ENCODE data around the gene PTS. TPM values are rescaled to one million over a fixed set of nuclear protein-coding genes. Genes with fewer than 3 reads are reported as not detected.

The PTS gene
- total and polyA plus RNA-seq, 7 donors, result 17.2 to 86.5 (median 38.5) TPM

DNA sequence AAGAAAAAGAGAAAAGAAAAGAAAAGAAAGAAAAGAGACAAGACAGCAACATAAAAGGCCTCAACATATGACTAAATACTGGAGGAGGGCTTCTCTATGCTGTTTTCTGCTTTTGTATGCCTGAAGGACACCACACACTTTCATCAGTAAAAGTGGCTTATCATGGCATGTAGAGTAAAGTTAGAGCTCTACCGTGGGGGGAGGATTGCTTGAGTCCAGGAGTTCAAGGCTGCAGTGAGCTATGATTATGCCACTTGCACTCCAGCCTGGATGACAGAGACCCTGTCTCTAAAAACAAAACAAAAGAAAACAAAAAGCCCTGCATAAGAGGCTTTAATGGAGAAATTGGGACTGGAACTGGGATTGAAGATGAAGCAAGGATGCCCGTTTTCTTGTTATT lies 5.7 kb downstream of the PTS start:
- DNase-seq, result no peak
- H3K4me3 ChIP-seq, result no peak overlapping the region
- peaks cover 5 to 84% (median 11%) of the 10 kb centered on the region in 4 donors for H3K36me3 ChIP-seq
- no peaks in the 10 kb centered on the region for H3K27me3 ChIP-seq
- intact Hi-C loops (cut with DNase I), result no loop called here
- peaks cover 0 to 19% (median 9%) of the 10 kb centered on the region in 4 donors for H3K4me1 ChIP-seq
- no peaks in the 10 kb centered on the region for H3K9me3 ChIP-seq
- H3K27ac ChIP-seq, result no peak overlapping the region
- TF ChIP-seq, protein P1, sequence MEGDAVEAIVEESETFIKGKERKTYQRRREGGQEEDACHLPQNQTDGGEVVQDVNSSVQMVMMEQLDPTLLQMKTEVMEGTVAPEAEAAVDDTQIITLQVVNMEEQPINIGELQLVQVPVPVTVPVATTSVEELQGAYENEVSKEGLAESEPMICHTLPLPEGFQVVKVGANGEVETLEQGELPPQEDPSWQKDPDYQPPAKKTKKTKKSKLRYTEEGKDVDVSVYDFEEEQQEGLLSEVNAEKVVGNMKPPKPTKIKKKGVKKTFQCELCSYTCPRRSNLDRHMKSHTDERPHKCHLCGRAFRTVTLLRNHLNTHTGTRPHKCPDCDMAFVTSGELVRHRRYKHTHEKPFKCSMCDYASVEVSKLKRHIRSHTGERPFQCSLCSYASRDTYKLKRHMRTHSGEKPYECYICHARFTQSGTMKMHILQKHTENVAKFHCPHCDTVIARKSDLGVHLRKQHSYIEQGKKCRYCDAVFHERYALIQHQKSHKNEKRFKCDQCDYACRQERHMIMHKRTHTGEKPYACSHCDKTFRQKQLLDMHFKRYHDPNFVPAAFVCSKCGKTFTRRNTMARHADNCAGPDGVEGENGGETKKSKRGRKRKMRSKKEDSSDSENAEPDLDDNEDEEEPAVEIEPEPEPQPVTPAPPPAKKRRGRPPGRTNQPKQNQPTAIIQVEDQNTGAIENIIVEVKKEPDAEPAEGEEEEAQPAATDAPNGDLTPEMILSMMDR (IDR thresholded peaks at IDR 0.05), result no peak
- no peak for TF ChIP-seq POLR2AphosphoS5 (IDR thresholded peaks at IDR 0.05)
- TF ChIP-seq POLR2A (IDR thresholded peaks at IDR 0.05), result no peak
- TF ChIP-seq EP300 (IDR thresholded peaks at IDR 0.05), result no peak
- WGBS, 2 donors, result 54 to 86% methylated on average over 2 of the region's 2 CpGs

DNA sequence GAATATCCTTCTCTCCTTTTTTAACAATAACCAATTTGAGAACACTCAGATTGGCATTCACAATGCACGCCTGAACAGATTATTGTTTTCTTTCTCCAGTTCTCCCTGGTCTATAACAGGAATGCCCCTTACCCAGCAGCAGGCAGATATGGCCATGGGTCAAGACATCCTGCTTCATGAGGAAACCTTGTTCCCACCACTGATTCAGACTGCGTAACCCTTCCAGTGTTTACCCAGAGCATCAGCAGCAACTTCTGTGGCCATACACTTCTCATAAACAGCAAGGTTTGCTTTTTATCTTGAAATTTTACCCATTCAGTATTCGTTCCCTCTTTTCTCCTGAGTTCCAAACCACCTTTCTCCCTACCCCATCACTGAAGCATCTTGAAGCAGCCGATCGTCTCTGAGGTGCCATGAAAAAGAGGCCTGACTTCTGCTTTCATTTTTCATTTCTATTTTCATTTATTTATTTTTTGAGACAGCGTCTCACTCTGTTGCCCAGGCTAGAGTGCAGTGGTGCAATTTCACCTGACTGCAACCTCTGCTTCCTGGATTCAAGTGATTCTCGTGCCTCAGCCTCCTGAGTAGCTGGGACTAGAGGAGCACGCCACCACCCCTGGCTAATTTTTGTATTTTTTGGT lies 9.6 kb downstream of the PTS start:
- Histone ChIP-seq H3K27ac (no peak overlapping the region), H3K27me3 (no peaks in the 10 kb centered on the region), H3K4me3 (no peak overlapping the region), H3K9me3 (no peaks in the 10 kb centered on the region), H3K36me3 (peaks cover 0 to 86% (median 11%) of the 10 kb centered on the region in 4 donors), H3K4me1 (peaks cover 0 to 9% (median 3%) of the 10 kb centered on the region in 4 donors)
- no peak for DNase-seq
- intact Hi-C loops (cut with DNase I), result no loop called here
- TF ChIP-seq, protein P1 (IDR thresholded peaks at IDR 0.05), result no peak
- TF ChIP-seq POLR2AphosphoS5 (IDR thresholded peaks at IDR 0.05) (no peak), EP300 (IDR thresholded peaks at IDR 0.05) (no peak), POLR2A (IDR thresholded peaks at IDR 0.05) (no peak)
- 82 to 95% methylated on average over 8 of the region's 8 CpGs for WGBS, 2 donors

DNA sequence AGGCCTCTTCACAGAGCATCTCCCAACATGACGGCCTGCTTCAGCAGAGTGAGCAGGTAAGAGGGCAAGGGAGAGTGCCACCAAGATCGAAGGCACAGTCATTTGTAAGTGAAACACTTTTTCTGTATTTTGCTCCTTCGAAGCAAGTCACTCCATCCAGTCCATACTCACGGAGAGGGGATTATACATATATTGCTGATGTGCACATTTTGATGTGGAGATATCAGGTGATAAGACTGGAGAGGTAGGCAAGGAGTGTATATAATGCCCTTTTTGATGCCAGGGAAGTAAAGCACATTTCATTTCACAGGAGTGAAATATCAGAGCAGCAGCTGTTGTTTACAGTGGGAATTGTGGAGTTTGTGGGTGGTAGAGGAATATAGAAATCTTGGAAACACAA lies 11.2 kb downstream of the PTS start:
- 94 to 96% methylated on average over 4 of the region's 4 CpGs for WGBS, 2 donors
- intact Hi-C loops (cut with DNase I), result no loop called here

DNA sequence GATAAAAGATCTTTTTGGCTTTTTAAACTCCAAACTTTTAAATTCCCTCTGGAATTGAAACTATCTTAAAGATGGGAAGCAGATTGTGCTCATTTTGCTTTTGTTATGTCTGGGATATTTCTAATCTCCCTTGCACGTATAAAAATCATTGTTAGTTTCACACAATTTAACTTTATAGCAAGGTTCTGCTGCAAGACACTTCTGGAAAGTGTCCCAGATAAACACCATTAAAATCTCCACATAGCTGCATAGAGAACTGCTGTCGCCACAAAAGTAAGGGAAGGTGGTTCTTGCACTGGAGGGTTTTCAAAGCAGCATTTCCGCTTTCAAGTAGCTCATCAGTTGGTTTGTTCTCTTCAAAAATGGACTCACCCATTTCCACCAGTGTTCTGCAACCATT lies 11.8 kb downstream of the PTS start:
- Histone ChIP-seq H3K36me3 (peaks cover 0 to 64% (median 9%) of the 10 kb centered on the region in 4 donors), H3K9me3 (no peaks in the 10 kb centered on the region), H3K27me3 (no peaks in the 10 kb centered on the region), H3K4me3 (no peak overlapping the region), H3K27ac (peak overlapping the region in 1 of 4 donors; percentile 0), H3K4me1 (peaks cover 0 to 9% (median 5%) of the 10 kb centered on the region in 4 donors)
- DNase-seq, result no peak
- WGBS, 2 donors, result 35 to 70% methylated on average over 3 of the region's 3 CpGs
- intact Hi-C loops (cut with DNase I), result no loop called here
- no peak for TF ChIP-seq EP300 (IDR thresholded peaks at IDR 0.05)
- TF ChIP-seq POLR2AphosphoS5 (IDR thresholded peaks at IDR 0.05), result peak in 1 of 4 donors; percentile 13
- no peak for TF ChIP-seq POLR2A (IDR thresholded peaks at IDR 0.05)
- TF ChIP-seq, protein P1 (IDR thresholded peaks at IDR 0.05), result no peak

More for the DNA sequence above, 11.2 kb downstream of the PTS start:
- Histone ChIP-seq H3K4me1 (peaks cover 0 to 9% (median 5%) of the 10 kb centered on the region in 4 donors), H3K36me3 (peaks cover 0 to 70% (median 9%) of the 10 kb centered on the region in 4 donors), H3K27me3 (no peaks in the 10 kb centered on the region), H3K4me3 (no peak overlapping the region), H3K9me3 (no peaks in the 10 kb centered on the region), H3K27ac (peak overlapping the region in 1 of 4 donors; percentile 0)
- TF ChIP-seq POLR2AphosphoS5 (IDR thresholded peaks at IDR 0.05) (no peak), POLR2A (IDR thresholded peaks at IDR 0.05) (no peak), EP300 (IDR thresholded peaks at IDR 0.05) (no peak)
- TF ChIP-seq, protein P1 (IDR thresholded peaks at IDR 0.05), result no peak
- no peak for DNase-seq
